ENCODE data around the gene VDAC1. TPM values are rescaled to one million over a fixed set of nuclear protein-coding genes. Genes with fewer than 3 reads are reported as not detected.

VDAC1 gene
- total RNA-seq, 2 experiments from 2014 or later, result 157 to 247 TPM

DNA sequence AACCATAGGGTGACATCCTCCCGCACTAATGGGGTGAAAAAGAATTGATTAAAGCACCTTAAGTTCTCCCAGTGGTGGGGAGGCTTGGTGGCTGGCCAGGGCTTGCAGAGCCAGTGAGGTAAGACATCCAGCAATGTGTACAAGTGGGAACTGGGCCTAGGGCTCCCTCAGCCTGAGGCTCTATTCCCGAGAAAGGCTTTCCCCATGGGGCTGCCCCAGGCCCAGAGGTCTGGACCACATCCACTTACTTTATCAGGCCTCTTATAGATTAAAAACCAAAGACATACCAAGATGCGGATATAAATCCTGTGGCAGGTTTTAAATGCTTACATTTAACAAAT is 71.6 kb downstream of the VDAC1 start:
- CTCF ChIA-PET (ENCODE audit: unreplicated experiment), result interaction anchor here (1.0 kb wide), 1 partner anchor 9 kb away, joined by 4 read pairs; no protein-coding TSS in a partner anchor
- Histone ChIP-seq H2AFZ (ENCODE audit: low read length) (peak overlapping the region; percentile 48; the same call in 1 of the 2 replicates), H4K20me1 (ENCODE audit: insufficient read depth, low read length) (no peaks in the 10 kb centered on the region), H3K36me3 (ENCODE audit: insufficient read depth, low read length) (no peaks in the 10 kb centered on the region), H3K4me3 (ENCODE audit: low read depth, low read length, poor library complexity, severe bottlenecking) (peak overlapping the region; percentile 44), H3K9me2 (ENCODE audit: insufficient read depth, low read length) (no peaks in the 10 kb centered on the region), H3K79me2 (ENCODE audit: insufficient read depth, low read depth, low read length) (no peaks in the 10 kb centered on the region), H3K4me2 (ENCODE audit: low read length) (peak overlapping the region; percentile 65), H3K9me3 (ENCODE audit: low read length) (no peaks in the 10 kb centered on the region; the same call in 1 of the 2 replicates), H3K27ac (ENCODE audit: low read depth, low read length, poor library complexity, severe bottlenecking) (peak overlapping the region; percentile 98), H3K4me1 (ENCODE audit: insufficient read depth, low read length, poor library complexity, severe bottlenecking) (peaks cover 100% of the 10 kb centered on the region)
- intact Hi-C loops (cut with micrococcal nuclease; ENCODE audit: unreplicated experiment), result loop anchor here (10.0 kb wide), 1 partner anchor 1438 kb away; the partner anchor contains the start of gene IRF1
- POLR2A ChIA-PET, result interaction anchor here (1.1 kb wide), 1 partner anchor 12 kb away, joined by 4 read pairs; no protein-coding TSS in a partner anchor
- TF ChIP-seq CTCF (conservative IDR thresholded peaks at IDR 0.05; ENCODE audit: low read length) (no peak), EZH2phosphoT487 (IDR thresholded peaks at IDR 0.05; ENCODE audit: borderline replicate concordance, low read depth, low read length) (no peak)
- BruUV-seq (replicated peaks), result no TSS peak
- no peak for DNase-seq (ENCODE audit: low spot score)

GRCh38 chr5:133932441-133933168 is 72.2 kb downstream of the VDAC1 start:
- no peaks in the 10 kb centered on the region for H3K36me3 ChIP-seq (ENCODE audit: insufficient read depth, low read length)
- H2AFZ ChIP-seq (ENCODE audit: low read length), result no peak overlapping the region
- peak overlapping the region; percentile 65 for H3K4me2 ChIP-seq (ENCODE audit: low read length)
- BruUV-seq (replicated peaks), result no TSS peak
- TF ChIP-seq EZH2phosphoT487 (IDR thresholded peaks at IDR 0.05; ENCODE audit: borderline replicate concordance, low read depth, low read length) (no peak), CTCF (conservative IDR thresholded peaks at IDR 0.05; ENCODE audit: low read length) (no peak)
- H4K20me1 ChIP-seq (ENCODE audit: insufficient read depth, low read length), result no peaks in the 10 kb centered on the region
- ChIA-PET CTCF (ENCODE audit: unreplicated experiment) (interaction anchor here (1.0 kb wide), 1 partner anchor 8 kb away, joined by 4 read pairs; no protein-coding TSS in a partner anchor), POLR2A (interaction anchor here (1.0 to 1.1 kb wide), 2 partner anchors 9 to 12 kb away, joined by 3 to 4 read pairs; no protein-coding TSS in a partner anchor)
- peak; percentile 89 for DNase-seq (ENCODE audit: low spot score)
- H3K79me2 ChIP-seq (ENCODE audit: insufficient read depth, low read depth, low read length), result no peaks in the 10 kb centered on the region
- H3K27ac ChIP-seq (ENCODE audit: low read depth, low read length, poor library complexity, severe bottlenecking), result peak overlapping the region; percentile 98
- H3K4me3 ChIP-seq (ENCODE audit: low read depth, low read length, poor library complexity, severe bottlenecking), result peak overlapping the region; percentile 44
- H3K9me2 ChIP-seq (ENCODE audit: insufficient read depth, low read length), result no peaks in the 10 kb centered on the region
- no peaks in the 10 kb centered on the region; the same call in 1 of the 2 replicates for H3K9me3 ChIP-seq (ENCODE audit: low read length)
- H3K4me1 ChIP-seq (ENCODE audit: insufficient read depth, low read length, poor library complexity, severe bottlenecking), result peaks cover 99% of the 10 kb centered on the region
- intact Hi-C loops (cut with micrococcal nuclease; ENCODE audit: unreplicated experiment), result loop anchor here (10.0 kb wide), 1 partner anchor 1438 kb away; the partner anchor contains the start of gene IRF1

DNA sequence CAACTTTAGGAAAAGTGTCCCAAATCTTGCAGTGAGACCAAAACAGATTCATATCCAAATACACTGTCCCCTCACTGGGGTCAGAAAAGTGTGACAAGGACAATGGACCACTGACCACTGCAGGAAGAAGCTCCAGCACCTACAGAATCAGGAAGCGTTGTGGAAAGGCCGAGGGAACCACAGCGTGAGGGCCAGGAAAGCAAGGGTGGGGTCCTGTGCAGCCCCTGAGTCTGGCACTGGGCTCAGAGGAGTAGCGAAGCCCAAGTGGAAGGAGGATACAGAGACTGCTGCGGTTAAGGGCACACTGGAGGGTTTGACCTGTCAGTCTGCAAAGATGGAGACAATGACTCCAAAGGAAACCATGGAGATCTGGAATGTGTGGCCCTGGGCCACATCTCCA is 73.2 kb downstream of the VDAC1 start:
- Histone ChIP-seq H4K20me1 (ENCODE audit: insufficient read depth, low read length) (no peaks in the 10 kb centered on the region), H3K79me2 (ENCODE audit: insufficient read depth, low read depth, low read length) (no peaks in the 10 kb centered on the region), H3K9me2 (ENCODE audit: insufficient read depth, low read length) (no peaks in the 10 kb centered on the region), H3K36me3 (ENCODE audit: insufficient read depth, low read length) (no peaks in the 10 kb centered on the region), H3K9me3 (ENCODE audit: low read length) (no peaks in the 10 kb centered on the region; the same call in 1 of the 2 replicates), H3K27ac (ENCODE audit: low read depth, low read length, poor library complexity, severe bottlenecking) (peak overlapping the region; percentile 5), H3K4me2 (ENCODE audit: low read length) (peak overlapping the region; percentile 23; the same call in 1 of the 2 replicates), H2AFZ (ENCODE audit: low read length) (no peak overlapping the region), H3K4me3 (ENCODE audit: low read depth, low read length, poor library complexity, severe bottlenecking) (no peak overlapping the region), H3K4me1 (ENCODE audit: insufficient read depth, low read length, poor library complexity, severe bottlenecking) (peaks cover 99% of the 10 kb centered on the region)
- TF ChIP-seq EZH2phosphoT487 (IDR thresholded peaks at IDR 0.05; ENCODE audit: borderline replicate concordance, low read depth, low read length), result no peak
- TF ChIP-seq CTCF (conservative IDR thresholded peaks at IDR 0.05; ENCODE audit: low read length), result no peak
- ChIA-PET CTCF (ENCODE audit: unreplicated experiment) (no interaction called here), POLR2A (no interaction called here)
- DNase-seq (ENCODE audit: low spot score), result no peak
- intact Hi-C loops (cut with micrococcal nuclease; ENCODE audit: unreplicated experiment), result loop anchor here (10.0 kb wide), 1 partner anchor 1437 kb away; the partner anchor contains the start of gene IRF1
- no TSS peak for BruUV-seq (replicated peaks)

All from OCI-LY7 (cell line).